Hematopoietic multipotent progenitor cell treated with erythropoietin and hydrocortisone succinate and interleukin-3 and kit ligand, for 4 days (in vitro differentiated cells): ENCODE results near the gene TUBB2A.
A peak's percentile ranks its signal among the peaks of the same experiment; 100 is the strongest.
"Not testable (repeated sequence)": the region's sequence is repeated elsewhere in the genome, so short reads cannot be mapped to it uniquely, and the experiment has no call there.

Experiments used
- DNase-seq: peaks from one replicate; pipeline ENCODE4 v3.0.0-alpha.2; 2015

TUBB2A gene

DNA sequence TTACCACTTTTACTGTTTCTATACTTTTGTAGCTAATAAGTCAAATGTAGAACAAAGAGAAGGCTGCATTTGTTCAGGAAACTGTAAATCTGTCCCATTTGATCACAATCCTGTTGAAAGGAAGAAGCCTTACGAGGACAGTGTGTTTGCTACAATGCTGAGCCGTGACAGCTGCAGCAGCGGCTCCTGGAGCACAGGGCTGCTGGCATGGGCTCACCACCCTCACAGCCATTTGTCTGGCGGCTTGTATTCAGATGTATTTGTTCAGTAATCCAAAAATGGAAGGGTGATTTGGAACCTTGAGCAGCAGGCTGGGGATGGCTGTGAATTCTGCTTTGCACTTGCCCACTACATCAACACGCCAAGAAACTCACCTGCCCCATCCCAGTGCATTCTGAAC is 5.7 kb downstream of the TUBB2A start:
- DNase-seq = no peak

GRCh38 chr6:3147914-3148757 is 9.2 kb downstream of the TUBB2A start:
- no peak for DNase-seq

DNA sequence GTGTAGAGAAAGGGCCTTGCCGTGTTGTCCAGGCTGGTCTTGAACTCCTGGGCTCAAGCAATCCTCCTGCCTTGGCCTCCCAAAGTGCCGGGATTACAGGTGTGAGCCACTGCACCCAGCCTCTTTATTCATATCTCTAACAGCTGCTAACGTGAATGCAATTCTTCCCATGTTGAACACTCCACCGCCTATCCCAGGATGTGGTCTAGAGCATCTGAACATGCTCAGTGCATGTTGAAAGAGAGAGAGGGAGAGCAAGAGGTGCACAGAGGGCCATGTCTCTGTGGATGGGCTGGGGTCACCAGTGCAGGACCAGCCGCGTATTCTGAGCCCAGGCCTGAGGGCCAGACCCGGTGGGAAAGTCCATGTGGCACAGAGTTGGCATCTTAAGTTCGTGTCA is 12.8 kb downstream of the TUBB2A start:
- no peak for DNase-seq

- DNase-seq = no peak
Observed at GRCh38 chr6:3143158-3143557, 14.2 kb downstream of the TUBB2A start.

DNA sequence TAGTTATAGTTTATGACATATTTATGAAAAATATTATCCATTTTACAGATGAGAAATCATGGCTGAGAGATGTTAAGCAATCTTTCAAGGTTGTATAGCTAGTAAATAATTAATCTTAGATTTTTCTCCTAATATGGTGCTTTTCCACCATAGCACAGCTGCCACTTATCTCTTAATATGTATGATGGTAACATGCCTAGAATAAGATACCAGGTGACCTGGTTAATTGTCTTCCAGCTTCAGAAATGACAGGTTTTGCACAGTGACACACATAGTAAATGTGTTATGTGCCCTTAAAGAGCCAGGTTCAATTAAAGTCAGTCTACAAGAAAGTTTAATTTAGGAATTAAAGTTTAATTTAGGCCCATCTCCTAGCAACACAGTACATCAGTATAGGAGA is 14.8 kb downstream of the TUBB2A start:
- no peak for DNase-seq

- DNase-seq = no peak
Observed at GRCh38 chr6:3140201-3140600, 17.1 kb downstream of the TUBB2A start.

- DNase-seq = peak; percentile 64
Observed at GRCh38 chr6:3139090-3139903, 18.0 kb downstream of the TUBB2A start.

GRCh38 chr6:3138341-3138740 is 19.0 kb downstream of the TUBB2A start:
- no peak for DNase-seq

- not testable (repeated sequence) for DNase-seq
Observed at GRCh38 chr6:3137873-3138272, 19.5 kb downstream of the TUBB2A start.

DNA sequence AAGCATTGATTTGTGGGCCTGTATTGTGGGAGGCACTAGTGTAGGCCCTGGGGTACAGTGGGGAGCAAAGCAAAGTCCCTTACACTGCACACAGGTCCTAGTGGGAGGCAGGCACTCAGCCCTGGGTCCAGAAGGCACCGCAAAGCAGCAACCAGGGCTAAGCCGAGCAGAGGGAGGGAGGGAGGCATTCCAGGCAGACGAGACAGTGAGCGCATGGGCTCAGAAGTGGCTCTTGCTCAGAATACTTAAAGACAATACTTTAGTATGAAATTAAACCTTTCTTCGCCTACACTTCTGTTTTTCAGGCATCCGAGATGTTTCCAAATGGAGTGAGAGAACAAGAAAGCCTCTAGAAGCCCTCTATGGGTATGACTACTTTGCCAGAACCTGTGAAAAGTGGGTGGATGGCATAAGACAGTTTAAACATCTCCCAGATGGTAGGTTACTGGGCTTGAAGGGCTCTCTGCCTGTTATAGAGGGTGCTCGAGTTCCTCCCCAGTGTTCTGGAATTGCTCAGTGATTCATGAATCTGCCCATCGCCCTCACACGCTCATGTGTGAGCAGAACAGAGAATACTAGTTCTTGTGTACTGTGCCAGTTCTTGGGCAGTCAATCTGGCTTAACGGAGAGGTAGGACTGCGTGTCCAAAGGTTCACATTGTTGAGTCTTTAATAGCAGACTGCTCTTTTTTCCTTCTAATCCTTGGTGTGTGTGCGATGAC is 20.1 kb downstream of the TUBB2A start:
- DNase-seq = no peak

GRCh38 chr6:3136292-3137011 is 20.9 kb downstream of the TUBB2A start:
- no peak for DNase-seq

GRCh38 chr6:3135668-3136291 is 21.6 kb downstream of the TUBB2A start:
- no peak for DNase-seq

DNA sequence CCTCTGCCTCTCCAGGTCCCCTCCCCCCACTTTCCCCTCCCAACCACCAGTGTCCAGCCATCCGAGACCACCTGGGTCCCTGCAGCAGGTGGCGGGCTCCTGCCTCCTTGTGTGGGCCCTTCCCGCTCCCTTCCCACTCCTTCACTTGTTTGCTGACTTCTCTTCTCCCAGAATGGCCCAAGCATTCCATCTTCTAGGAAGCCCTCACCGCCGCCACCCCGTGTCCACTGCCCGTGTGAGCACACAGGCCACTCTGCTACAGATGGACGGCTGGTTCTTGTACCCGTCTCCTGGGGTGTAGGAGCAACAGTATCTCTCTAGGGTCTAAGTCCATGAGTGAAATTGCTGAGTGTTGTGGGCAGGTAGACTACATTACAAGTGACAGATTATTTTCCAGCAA is 23.8 kb downstream of the TUBB2A start:
- DNase-seq = no peak

- no peak for DNase-seq
Observed at GRCh38 chr6:3131695-3132094, 25.6 kb downstream of the TUBB2A start.

GRCh38 chr6:3128356-3129108 is 28.8 kb downstream of the TUBB2A start:
- no peak for DNase-seq

- DNase-seq = no peak
Observed at GRCh38 chr6:3125815-3126214, 31.5 kb downstream of the TUBB2A start.

DNA sequence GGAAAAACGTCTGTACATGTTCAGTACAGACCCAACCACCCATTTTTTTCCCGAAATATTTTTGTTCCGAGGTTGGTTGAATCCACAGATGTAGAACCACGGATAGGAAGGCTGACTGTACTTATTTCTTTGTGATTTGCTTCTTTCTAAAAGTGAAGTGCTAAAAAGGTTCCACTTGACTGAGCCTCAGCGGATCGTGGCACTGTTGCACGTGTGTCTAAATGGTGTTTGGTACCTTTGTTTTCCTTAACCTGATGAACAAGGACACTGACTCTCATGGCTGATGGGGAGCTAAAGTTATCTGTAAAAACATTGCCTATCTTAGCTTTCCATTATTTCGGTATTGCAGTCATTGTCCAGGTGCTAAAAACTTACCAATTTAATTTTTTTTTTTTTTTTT is 32.7 kb downstream of the TUBB2A start:
- DNase-seq = no peak

- no peak for DNase-seq
Observed at GRCh38 chr6:3122823-3123182, 34.5 kb downstream of the TUBB2A start.

DNA sequence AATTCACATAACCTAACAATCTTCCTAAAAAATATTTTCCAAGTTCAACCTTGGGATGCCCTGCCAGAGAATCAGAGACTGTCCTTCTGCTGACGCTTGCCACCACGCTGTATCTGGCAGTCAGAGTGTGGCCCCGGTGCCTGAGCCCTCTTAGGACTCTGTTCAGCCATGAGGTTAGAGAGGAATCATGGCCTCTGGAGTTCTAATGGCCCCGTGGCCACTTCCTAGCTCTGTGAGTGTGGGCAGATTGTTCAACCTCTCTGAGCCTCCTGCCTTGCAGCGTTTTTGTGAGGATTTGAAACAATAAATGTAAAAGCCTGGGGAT is 36.6 kb downstream of the TUBB2A start:
- DNase-seq = no peak

- DNase-seq = peak; percentile 41
Observed at GRCh38 chr6:3119040-3119723, 38.2 kb downstream of the TUBB2A start.

DNA sequence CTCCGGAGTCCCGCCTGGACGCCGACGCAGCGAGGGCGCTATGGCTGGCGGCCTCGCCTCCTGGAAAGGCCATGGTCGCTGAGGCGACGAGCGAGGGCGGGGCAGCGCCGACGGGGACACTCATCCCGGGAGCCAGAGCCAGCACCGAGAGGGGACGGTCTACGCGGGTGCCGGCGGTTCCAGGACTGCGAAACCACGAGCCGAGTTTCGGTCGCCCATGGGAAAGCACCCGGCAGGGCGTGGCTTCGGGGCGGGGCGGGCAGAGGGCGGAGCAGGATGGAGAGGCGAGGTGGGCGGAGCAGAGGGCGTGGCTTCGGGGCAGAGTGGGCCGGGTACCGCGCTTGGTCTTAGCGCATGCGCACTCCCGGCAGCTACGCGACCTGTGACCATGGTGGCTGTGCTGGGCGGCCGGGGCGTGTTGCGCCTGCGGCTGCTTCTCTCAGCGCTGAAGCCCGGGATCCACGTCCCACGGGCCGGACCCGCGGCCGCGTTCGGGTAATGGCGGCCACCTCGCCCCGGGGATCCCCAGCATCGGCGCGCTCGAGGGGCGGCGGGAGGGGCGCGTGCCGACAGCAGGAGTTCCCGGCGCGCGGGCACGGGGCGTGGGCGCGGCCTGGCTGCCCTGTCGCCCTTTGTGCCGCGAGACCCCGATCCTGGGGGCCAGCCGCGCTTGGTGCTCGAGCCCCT is 38.8 kb downstream of the TUBB2A start, which contains the start of gene BPHL:
Gene BPHL (plus strand): TSS at position 359 of the 687 bp plus-strand sequence. CDS start 30 bp downstream, at position 389.
- peak; percentile 97 for DNase-seq
